ENCODE data around the gene CBX4. TPM values are rescaled to one million over a fixed set of nuclear protein-coding genes. Genes with fewer than 3 reads are reported as not detected.
A peak's percentile ranks its signal among the peaks of the same experiment; 100 is the strongest.

The CBX4 gene
- total and polyA plus RNA-seq, 2 of the 13 experiments (the other 11 are each of a cell fraction or from before 2014, with no cell fraction given) = 25.8 to 50.8 TPM

GRCh38 chr17:79818026-79818758 is 21.0 kb downstream of the CBX4 start (continued):
- TF ChIP-seq ZNF629 (CRISPR knock-in tag; conservative IDR thresholded peaks at IDR 0.05) (no peak), ZNF691 (CRISPR knock-in tag; IDR thresholded peaks at IDR 0.05; ENCODE audit: borderline replicate concordance, low read depth) (peak; percentile 85; the same call in 1 of the 2 replicates), SSRP1 (CRISPR knock-in tag; IDR thresholded peaks at IDR 0.05) (no peak), ELK4 (CRISPR knock-in tag; IDR thresholded peaks at IDR 0.05; ENCODE audit: borderline replicate concordance) (no peak), SALL1 (CRISPR knock-in tag; IDR thresholded peaks at IDR 0.05) (peak; percentile 69), JUN (CRISPR knock-in tag; IDR thresholded peaks at IDR 0.05) (no peak), KDM3A (CRISPR knock-in tag; IDR thresholded peaks at IDR 0.05; ENCODE audit: low read depth) (0 out of 2 replicates have a peak, but pooled peaks have one; percentile 20), ZNF30 (CRISPR knock-in tag; IDR thresholded peaks at IDR 0.05) (no peak), SRSF1 (optimal IDR thresholded peaks at IDR 0.05; ENCODE audit: low read depth, low read length) (no peak), MTERF4 (CRISPR knock-in tag; IDR thresholded peaks at IDR 0.05) (no peak), ZNF503 (CRISPR knock-in tag; IDR thresholded peaks at IDR 0.05) (no peak), ZNF326 (CRISPR knock-in tag; IDR thresholded peaks at IDR 0.05; ENCODE audit: borderline replicate concordance) (no peak), PHF8 (CRISPR knock-in tag; IDR thresholded peaks at IDR 0.05) (no peak), MTA3 (CRISPR knock-in tag; IDR thresholded peaks at IDR 0.05) (no peak), TGIF2 (CRISPR knock-in tag; IDR thresholded peaks at IDR 0.05) (no peak), ZSCAN12 (CRISPR knock-in tag; IDR thresholded peaks at IDR 0.05) (no peak), ZNF234 (CRISPR knock-in tag; conservative IDR thresholded peaks at IDR 0.05) (no peak), ESRRA (CRISPR knock-in tag; IDR thresholded peaks at IDR 0.05; ENCODE audit: low read depth) (peak; percentile 26; the same call in 1 of the 2 replicates), ATF5 (CRISPR knock-in tag; IDR thresholded peaks at IDR 0.05; ENCODE audit: low read depth) (0 out of 2 replicates have a peak, but pooled peaks have one; percentile 27), ZNF383 (CRISPR knock-in tag; IDR thresholded peaks at IDR 0.05; ENCODE audit: borderline replicate concordance) (no peak), CAMTA2 (CRISPR knock-in tag; IDR thresholded peaks at IDR 0.05; ENCODE audit: borderline replicate concordance) (no peak), MAFG (CRISPR knock-in tag; IDR thresholded peaks at IDR 0.05) (no peak), PLSCR1 (CRISPR knock-in tag; IDR thresholded peaks at IDR 0.05; ENCODE audit: borderline replicate concordance) (0 out of 2 replicates have a peak, but pooled peaks have one; percentile 56), RFX1 (IDR thresholded peaks at IDR 0.05) (no peak), ZNF550 (CRISPR knock-in tag; IDR thresholded peaks at IDR 0.05; ENCODE audit: borderline replicate concordance) (no peak)
